Measurements from ENCODE around the gene NAA10. TPM values are rescaled to one million over a fixed set of nuclear protein-coding genes. Genes with fewer than 3 reads are reported as not detected.

The NAA10 gene
- total RNA-seq (2022) (91.3 and 93.8 TPM in 2 replicates), Bru-seq, nascent RNA (percentile 72 among the genes with signal in this experiment), BruChase-seq, experiment 1, labeled RNA remaining after a 2-hour chase (percentile 79 among the genes with signal in this experiment), BruChase-seq, experiment 2, labeled RNA remaining after a 6-hour chase (percentile 83 among the genes with signal in this experiment)
- long read RNA-seq, transcript NAA10-208 (8 exons, 1,772 nt) = major isoform, 46 of 65 reads
- long read RNA-seq, transcript NAA10-209 (7 exons, 1,080 nt) = minor isoform, 6 of 65 reads
- long read RNA-seq, partial matches to known transcripts = 0 of 65 reads
- long read RNA-seq, other reads (novel, unspliced or antisense) = 8 of 65 reads

DNA sequence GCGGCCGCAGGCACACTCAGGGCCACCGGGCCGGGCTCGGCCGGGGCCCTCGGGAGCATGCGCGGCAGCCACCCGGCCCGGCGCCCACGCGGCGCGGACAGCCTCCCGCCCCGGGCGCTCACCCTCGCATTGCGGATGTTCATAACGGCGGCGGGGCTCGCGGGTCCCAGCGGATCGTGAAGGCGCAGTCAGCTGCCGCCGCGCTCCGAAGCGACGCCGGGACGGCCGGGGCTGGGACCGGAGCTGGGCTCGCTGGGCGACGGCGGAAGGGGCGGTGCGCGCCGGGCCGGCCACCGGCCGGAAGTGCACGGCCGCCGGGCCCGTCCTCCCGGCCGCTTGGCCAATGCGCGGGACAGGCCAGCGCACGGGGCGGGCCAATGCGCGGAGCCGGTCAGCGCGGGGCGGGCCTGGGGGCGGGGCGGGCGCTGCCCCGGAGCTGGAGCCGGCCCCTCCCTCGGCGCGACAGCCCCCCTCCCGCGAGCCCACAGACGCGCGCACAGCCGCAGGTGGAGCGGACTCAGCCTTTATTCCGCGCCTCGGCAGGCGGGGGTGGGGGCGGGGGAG lies at the start of gene NAA10:
NAA10 (minus strand) TSS at position 276 of the 564 bp plus-strand sequence; CDS start at position 143, 133 bp downstream.
- no peaks in the 10 kb centered on the region for H3K27me3 ChIP-seq (replicated peaks; ENCODE audit: control insufficient read depth, insufficient read depth, low read length)
- intact Hi-C loops (cut with micrococcal nuclease; ENCODE audit: unreplicated experiment) = no loop called here
- Mint-ChIP-seq H3K27me3 (ENCODE audit: insufficient read depth, unreplicated experiment) (no peaks in the 10 kb centered on the region), H3K4me3 (ENCODE audit: unreplicated experiment) (peak within 1 kb of the TSS; percentile 76), H3K36me3 (ENCODE audit: insufficient read depth, unreplicated experiment) (peaks cover 15% of the 10 kb centered on the region), H3K4me1 (ENCODE audit: low read depth, unreplicated experiment) (no peaks in the 10 kb centered on the region), H3K9me3 (ENCODE audit: unreplicated experiment) (no peaks in the 10 kb centered on the region), H3K27ac (ENCODE audit: unreplicated experiment) (no peak within 1 kb of the TSS)
- H3K9me3 ChIP-seq = no peaks in the 10 kb centered on the region
- peak within 1 kb of the TSS; percentile 56 for H3K4me3 ChIP-seq (ENCODE audit: low read depth, low read length)
- DNase-seq = peak; percentile 62 to 81
- TF ChIP-seq, protein P1, sequence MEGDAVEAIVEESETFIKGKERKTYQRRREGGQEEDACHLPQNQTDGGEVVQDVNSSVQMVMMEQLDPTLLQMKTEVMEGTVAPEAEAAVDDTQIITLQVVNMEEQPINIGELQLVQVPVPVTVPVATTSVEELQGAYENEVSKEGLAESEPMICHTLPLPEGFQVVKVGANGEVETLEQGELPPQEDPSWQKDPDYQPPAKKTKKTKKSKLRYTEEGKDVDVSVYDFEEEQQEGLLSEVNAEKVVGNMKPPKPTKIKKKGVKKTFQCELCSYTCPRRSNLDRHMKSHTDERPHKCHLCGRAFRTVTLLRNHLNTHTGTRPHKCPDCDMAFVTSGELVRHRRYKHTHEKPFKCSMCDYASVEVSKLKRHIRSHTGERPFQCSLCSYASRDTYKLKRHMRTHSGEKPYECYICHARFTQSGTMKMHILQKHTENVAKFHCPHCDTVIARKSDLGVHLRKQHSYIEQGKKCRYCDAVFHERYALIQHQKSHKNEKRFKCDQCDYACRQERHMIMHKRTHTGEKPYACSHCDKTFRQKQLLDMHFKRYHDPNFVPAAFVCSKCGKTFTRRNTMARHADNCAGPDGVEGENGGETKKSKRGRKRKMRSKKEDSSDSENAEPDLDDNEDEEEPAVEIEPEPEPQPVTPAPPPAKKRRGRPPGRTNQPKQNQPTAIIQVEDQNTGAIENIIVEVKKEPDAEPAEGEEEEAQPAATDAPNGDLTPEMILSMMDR (IDR thresholded peaks at IDR 0.05; ENCODE audit: insufficient read depth in 1 of 2, low read depth in 1 of 2, low read length in 1 of 2, severe bottlenecking in 1 of 2, unreplicated experiment in 1 of 2) = no peak
- BruUV-seq (replicated peaks) = no TSS peak
- no peaks in the 10 kb centered on the region for H3K4me1 ChIP-seq
- ChIA-PET POLR2A (interaction anchor here (1.2 kb wide), 1 partner anchor 9 kb away, joined by 3 read pairs; the partner anchor contains the start of gene ARHGAP4), CTCF (interaction anchor here (1.1 kb wide), 1 partner anchor 12 kb away, joined by 6 read pairs; no protein-coding TSS in a partner anchor)
- H3K36me3 ChIP-seq (ENCODE audit: control insufficient read depth, insufficient read depth, low read length) = no peaks in the 10 kb centered on the region

DNA sequence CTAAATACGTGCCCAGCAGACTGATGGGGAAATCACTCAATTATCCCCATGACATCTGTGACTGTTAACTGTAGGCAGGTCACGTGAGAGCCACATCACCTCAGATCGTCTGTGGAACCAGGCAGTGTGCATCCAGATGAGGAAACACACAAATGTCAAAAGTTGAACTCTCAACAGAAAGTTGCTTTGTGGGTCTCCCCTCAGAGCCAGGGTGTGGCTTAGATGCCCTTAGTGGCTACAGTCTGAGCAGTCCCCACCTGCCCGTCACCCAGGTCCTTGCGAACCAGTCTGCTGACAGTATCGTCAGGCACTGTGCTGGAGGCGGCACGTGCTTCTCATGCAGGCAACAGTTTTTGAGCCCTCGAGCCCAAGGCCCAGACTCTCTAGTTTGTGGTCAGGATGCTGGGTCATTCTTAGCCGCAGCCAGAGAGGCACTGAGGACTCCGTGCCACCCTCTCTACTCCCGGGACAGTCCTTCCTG lies 48.5 kb upstream of the NAA10 start:
- intact Hi-C loops (cut with micrococcal nuclease; ENCODE audit: unreplicated experiment) = no loop called here
- no peak overlapping the region for H3K4me3 Mint-ChIP-seq (ENCODE audit: unreplicated experiment)
- H3K9me3 Mint-ChIP-seq (ENCODE audit: unreplicated experiment) = no peaks in the 10 kb centered on the region
- H3K27me3 ChIP-seq (replicated peaks; ENCODE audit: control insufficient read depth, insufficient read depth, low read length) = no peaks in the 10 kb centered on the region
- no peaks in the 10 kb centered on the region for H3K36me3 ChIP-seq (ENCODE audit: control insufficient read depth, insufficient read depth, low read length)
- TF ChIP-seq, protein P1 (IDR thresholded peaks at IDR 0.05; ENCODE audit: insufficient read depth in 1 of 2, low read depth in 1 of 2, low read length in 1 of 2, severe bottlenecking in 1 of 2, unreplicated experiment in 1 of 2) = no peak
- H3K4me1 Mint-ChIP-seq (ENCODE audit: low read depth, unreplicated experiment) = no peaks in the 10 kb centered on the region
- H3K9me3 ChIP-seq = no peaks in the 10 kb centered on the region
- H3K27me3 Mint-ChIP-seq (ENCODE audit: insufficient read depth, unreplicated experiment) = no peaks in the 10 kb centered on the region
- no peak for DNase-seq
- H3K4me1 ChIP-seq = no peaks in the 10 kb centered on the region
- POLR2A ChIA-PET = no interaction called here
- no peak overlapping the region for H3K27ac Mint-ChIP-seq (ENCODE audit: unreplicated experiment)
- H3K36me3 Mint-ChIP-seq (ENCODE audit: insufficient read depth, unreplicated experiment) = no peaks in the 10 kb centered on the region
- CTCF ChIA-PET = no interaction called here
- H3K4me3 ChIP-seq (ENCODE audit: low read depth, low read length) = no peak overlapping the region
- BruUV-seq (replicated peaks) = no TSS peak

DNA sequence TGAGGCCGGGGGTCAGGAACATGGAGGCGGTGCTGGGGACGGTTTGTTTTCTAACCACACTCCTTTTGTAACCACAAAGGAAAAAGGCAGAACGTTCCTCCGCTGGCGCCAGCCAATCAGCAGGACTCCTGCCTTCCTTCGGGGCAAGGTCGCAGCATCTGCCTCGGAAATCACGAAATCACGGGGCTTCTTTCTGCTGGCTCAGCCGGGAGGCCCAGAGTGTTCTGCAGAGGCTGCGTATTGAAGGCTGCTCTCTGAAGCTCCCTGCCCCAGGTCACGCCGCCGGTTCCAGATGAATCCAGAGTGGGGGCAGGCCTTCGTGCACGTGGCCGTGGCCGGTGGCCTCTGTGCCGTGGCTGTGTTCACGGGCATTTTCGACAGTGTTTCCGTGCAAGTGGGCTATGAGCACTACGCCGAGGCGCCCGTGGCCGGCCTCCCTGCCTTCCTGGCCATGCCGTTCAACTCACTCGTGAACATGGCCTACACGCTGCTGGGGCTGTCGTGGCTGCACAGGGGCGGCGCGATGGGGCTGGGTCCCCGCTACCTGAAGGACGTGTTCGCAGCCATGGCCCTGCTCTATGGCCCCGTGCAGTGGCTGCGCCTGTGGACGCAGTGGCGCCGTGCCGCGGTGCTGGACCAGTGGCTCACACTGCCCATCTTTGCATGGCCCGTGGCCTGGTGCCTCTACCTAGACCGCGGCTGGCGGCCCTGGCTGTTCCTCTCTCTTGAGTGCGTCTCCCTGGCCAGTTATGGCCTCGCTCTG lies 47.1 kb upstream of the NAA10 start:
- Mint-ChIP-seq H3K36me3 (ENCODE audit: insufficient read depth, unreplicated experiment) (no peaks in the 10 kb centered on the region), H3K4me3 (ENCODE audit: unreplicated experiment) (no peak overlapping the region), H3K27ac (ENCODE audit: unreplicated experiment) (no peak overlapping the region), H3K9me3 (ENCODE audit: unreplicated experiment) (no peaks in the 10 kb centered on the region), H3K27me3 (ENCODE audit: insufficient read depth, unreplicated experiment) (no peaks in the 10 kb centered on the region), H3K4me1 (ENCODE audit: low read depth, unreplicated experiment) (no peaks in the 10 kb centered on the region)
- Histone ChIP-seq H3K36me3 (ENCODE audit: control insufficient read depth, insufficient read depth, low read length) (no peaks in the 10 kb centered on the region), H3K27me3 (replicated peaks; ENCODE audit: control insufficient read depth, insufficient read depth, low read length) (no peaks in the 10 kb centered on the region), H3K4me3 (ENCODE audit: low read depth, low read length) (no peak overlapping the region), H3K4me1 (no peaks in the 10 kb centered on the region), H3K9me3 (no peaks in the 10 kb centered on the region)
- ChIA-PET CTCF (no interaction called here), POLR2A (no interaction called here)
- intact Hi-C loops (cut with micrococcal nuclease; ENCODE audit: unreplicated experiment) = no loop called here
- no peak for DNase-seq
- TF ChIP-seq, protein P1 (IDR thresholded peaks at IDR 0.05; ENCODE audit: insufficient read depth in 1 of 2, low read depth in 1 of 2, low read length in 1 of 2, severe bottlenecking in 1 of 2, unreplicated experiment in 1 of 2) = no peak
- BruUV-seq (replicated peaks) = no TSS peak
